ENCODE measurements around the gene FNBP1L.
"Not testable (repeated sequence)": the region's sequence is repeated elsewhere in the genome, so short reads cannot be mapped to it uniquely, and the experiment has no call there.

The FNBP1L gene

GRCh38 chr1:93537396-93537795 lies 89.5 kb downstream of the FNBP1L start:
- DNase-seq, result no peak

GRCh38 chr1:93537924-93538323 lies 90.0 kb downstream of the FNBP1L start:
- DNase-seq, result no peak

GRCh38 chr1:93541045-93541444 lies 93.1 kb downstream of the FNBP1L start:
- DNase-seq, result no peak

GRCh38 chr1:93542398-93542797 lies 94.5 kb downstream of the FNBP1L start:
- no peak for DNase-seq

- no peak for DNase-seq
These were observed 98.4 kb downstream of the FNBP1L start for GRCh38 chr1:93546162-93546863.

GRCh38 chr1:93549131-93549530 lies 101.2 kb downstream of the FNBP1L start:
- DNase-seq, result no peak

- DNase-seq, result no peak
These were observed 101.9 kb downstream of the FNBP1L start for GRCh38 chr1:93549811-93550210.

GRCh38 chr1:93552741-93553455 lies 105.0 kb downstream of the FNBP1L start:
- no peak for DNase-seq

- DNase-seq, result not testable (repeated sequence)
These were observed 106.1 kb downstream of the FNBP1L start for GRCh38 chr1:93553886-93554490.

- no peak for DNase-seq
These were observed 107.3 kb downstream of the FNBP1L start for GRCh38 chr1:93554883-93555872.

- no peak for DNase-seq
These were observed 108.4 kb downstream of the FNBP1L start for GRCh38 chr1:93556291-93556690.

- DNase-seq, result no peak
These were observed 111.1 kb downstream of the FNBP1L start for GRCh38 chr1:93559045-93559444.

- no peak for DNase-seq
These were observed 111.8 kb downstream of the FNBP1L start for GRCh38 chr1:93559695-93560094.

- no peak for DNase-seq
These were observed 117.7 kb downstream of the FNBP1L start for GRCh38 chr1:93565496-93566206.

GRCh38 chr1:93566227-93566626 lies 118.3 kb downstream of the FNBP1L start:
- no peak for DNase-seq

GRCh38 chr1:93567255-93567918 lies 119.5 kb downstream of the FNBP1L start:
- no peak for DNase-seq

- no peak for DNase-seq
These were observed 121.6 kb downstream of the FNBP1L start for GRCh38 chr1:93569489-93569888.

- no peak for DNase-seq
These were observed 123.8 kb downstream of the FNBP1L start for GRCh38 chr1:93571623-93572310.

GRCh38 chr1:93573940-93574469 lies 126.1 kb downstream of the FNBP1L start:
- DNase-seq, result no peak

- no peak for DNase-seq
These were observed 126.6 kb downstream of the FNBP1L start for GRCh38 chr1:93574511-93574910.

- no peak for DNase-seq
These were observed 127.1 kb downstream of the FNBP1L start for GRCh38 chr1:93574991-93575390.

All from central memory CD4-positive, alpha-beta T cell (primary cell).